ENCODE data around the gene PGBD5.

Gene PGBD5

GRCh38 chr1:230368871-230369270, 57.3 kb downstream of the PGBD5 start:
- Histone ChIP-seq H3K4me3 (ENCODE audit: low read length in 2 of 2) (no peak overlapping the region), H3K36me3 (ENCODE audit: control insufficient read depth in 2 of 2, insufficient read depth in 2 of 2, low read length in 2 of 2) (no peaks in the 10 kb centered on the region), H3K9me3 (ENCODE audit: control insufficient read depth in 2 of 2, low read length in 2 of 2) (no peaks in the 10 kb centered on the region), H3K9ac (ENCODE audit: low read depth in 1 of 2, low read length in 2 of 2) (no peak overlapping the region), H3K27me3 (ENCODE audit: control insufficient read depth in 2 of 2, insufficient read depth in 2 of 2, low read length in 2 of 2) (no peaks in the 10 kb centered on the region), H3K27ac (ENCODE audit: low read depth in 2 of 2, low read length in 2 of 2) (no peak overlapping the region), H3K4me1 (ENCODE audit: control insufficient read depth in 2 of 2, insufficient read depth in 2 of 2, low read length in 2 of 2) (no peaks in the 10 kb centered on the region)

GRCh38 chr1:230368363-230368762, 57.8 kb downstream of the PGBD5 start:
- no peaks in the 10 kb centered on the region for H3K27me3 ChIP-seq (ENCODE audit: control insufficient read depth in 2 of 2, insufficient read depth in 2 of 2, low read length in 2 of 2)
- H3K27ac ChIP-seq (ENCODE audit: low read depth in 2 of 2, low read length in 2 of 2) = no peak overlapping the region

GRCh38 chr1:230366504-230366915, 59.6 kb downstream of the PGBD5 start:
- Histone ChIP-seq H3K36me3 (ENCODE audit: control insufficient read depth in 2 of 2, insufficient read depth in 2 of 2, low read length in 2 of 2) (no peaks in the 10 kb centered on the region), H3K9me3 (ENCODE audit: control insufficient read depth in 2 of 2, low read length in 2 of 2) (no peaks in the 10 kb centered on the region), H3K4me3 (ENCODE audit: low read length in 2 of 2) (no peak overlapping the region), H3K27me3 (ENCODE audit: control insufficient read depth in 2 of 2, insufficient read depth in 2 of 2, low read length in 2 of 2) (no peaks in the 10 kb centered on the region), H3K9ac (ENCODE audit: low read depth in 1 of 2, low read length in 2 of 2) (no peak overlapping the region), H3K4me1 (ENCODE audit: control insufficient read depth in 2 of 2, insufficient read depth in 2 of 2, low read length in 2 of 2) (no peaks in the 10 kb centered on the region), H3K27ac (ENCODE audit: low read depth in 2 of 2, low read length in 2 of 2) (no peak overlapping the region)

More at GRCh38 chr1:230368363-230368762, 57.8 kb downstream of the PGBD5 start:
- no peaks in the 10 kb centered on the region for H3K9me3 ChIP-seq (ENCODE audit: control insufficient read depth in 2 of 2, low read length in 2 of 2)
- no peaks in the 10 kb centered on the region for H3K4me1 ChIP-seq (ENCODE audit: control insufficient read depth in 2 of 2, insufficient read depth in 2 of 2, low read length in 2 of 2)
- H3K36me3 ChIP-seq (ENCODE audit: control insufficient read depth in 2 of 2, insufficient read depth in 2 of 2, low read length in 2 of 2) = no peaks in the 10 kb centered on the region
- H3K4me3 ChIP-seq (ENCODE audit: low read length in 2 of 2) = no peak overlapping the region
- H3K9ac ChIP-seq (ENCODE audit: low read depth in 1 of 2, low read length in 2 of 2) = no peak overlapping the region

DNA sequence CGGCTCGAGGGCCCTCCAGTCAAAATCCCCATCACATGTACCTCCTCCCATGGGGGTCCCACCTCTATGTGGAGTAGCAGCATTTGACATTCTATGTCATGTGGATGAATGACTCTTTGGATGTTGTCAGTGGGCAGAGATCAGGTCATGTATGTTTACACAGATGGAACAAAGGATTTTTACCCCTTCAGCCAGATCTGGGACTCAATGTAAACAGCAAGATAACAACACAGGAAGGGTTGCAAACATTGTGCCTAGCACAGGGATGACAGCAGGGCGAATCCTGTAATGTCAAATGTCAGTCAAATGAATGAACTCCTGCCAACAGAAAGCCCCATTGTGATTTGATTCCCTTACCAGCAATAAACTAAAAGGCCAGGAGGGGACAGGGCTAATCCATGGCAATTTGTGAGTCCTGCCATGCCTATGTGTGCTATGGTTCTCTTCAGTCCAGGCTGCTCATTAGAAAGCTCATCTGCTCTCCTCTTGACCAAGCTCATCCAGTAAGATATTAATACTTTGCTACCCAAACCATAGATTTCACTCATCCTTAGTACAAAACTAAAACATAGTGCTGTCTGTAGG, 60.3 kb downstream of the PGBD5 start:
- Histone ChIP-seq H3K4me3 (ENCODE audit: low read length in 2 of 2) (no peak overlapping the region), H3K9me3 (ENCODE audit: control insufficient read depth in 2 of 2, low read length in 2 of 2) (no peaks in the 10 kb centered on the region), H3K27ac (ENCODE audit: low read depth in 2 of 2, low read length in 2 of 2) (no peak overlapping the region), H3K9ac (ENCODE audit: low read depth in 1 of 2, low read length in 2 of 2) (no peak overlapping the region), H3K4me1 (ENCODE audit: control insufficient read depth in 2 of 2, insufficient read depth in 2 of 2, low read length in 2 of 2) (no peaks in the 10 kb centered on the region), H3K27me3 (ENCODE audit: control insufficient read depth in 2 of 2, insufficient read depth in 2 of 2, low read length in 2 of 2) (no peaks in the 10 kb centered on the region), H3K36me3 (ENCODE audit: control insufficient read depth in 2 of 2, insufficient read depth in 2 of 2, low read length in 2 of 2) (no peaks in the 10 kb centered on the region)

DNA sequence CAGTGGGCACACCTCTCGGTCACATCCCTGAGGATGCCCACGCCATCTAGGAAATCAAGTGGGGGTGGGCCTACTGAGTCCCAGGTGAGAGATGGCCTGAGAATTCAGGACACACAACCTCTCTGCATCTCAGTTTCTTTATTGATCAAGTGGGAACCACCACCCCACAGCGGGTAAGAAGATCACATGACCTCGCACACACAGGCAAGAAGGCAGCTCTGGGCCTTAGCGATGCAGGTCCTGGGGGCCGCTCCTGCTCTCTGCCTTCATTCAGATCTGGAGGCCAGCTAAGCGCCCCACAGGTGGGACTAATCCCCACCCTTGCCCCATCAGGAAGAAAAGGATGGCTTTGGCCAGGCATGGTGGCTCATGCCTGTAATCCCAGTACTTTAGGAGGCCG, 63.2 kb downstream of the PGBD5 start:
- Histone ChIP-seq H3K4me1 (ENCODE audit: control insufficient read depth in 2 of 2, insufficient read depth in 2 of 2, low read length in 2 of 2) (no peaks in the 10 kb centered on the region), H3K27ac (ENCODE audit: low read depth in 2 of 2, low read length in 2 of 2) (no peak overlapping the region), H3K27me3 (ENCODE audit: control insufficient read depth in 2 of 2, insufficient read depth in 2 of 2, low read length in 2 of 2) (no peaks in the 10 kb centered on the region), H3K36me3 (ENCODE audit: control insufficient read depth in 2 of 2, insufficient read depth in 2 of 2, low read length in 2 of 2) (no peaks in the 10 kb centered on the region), H3K4me3 (ENCODE audit: low read length in 2 of 2) (no peak overlapping the region), H3K9ac (ENCODE audit: low read depth in 1 of 2, low read length in 2 of 2) (no peak overlapping the region), H3K9me3 (ENCODE audit: control insufficient read depth in 2 of 2, low read length in 2 of 2) (no peaks in the 10 kb centered on the region)

- Histone ChIP-seq H3K9me3 (ENCODE audit: control insufficient read depth in 2 of 2, low read length in 2 of 2) (no peaks in the 10 kb centered on the region), H3K4me3 (ENCODE audit: low read length in 2 of 2) (no peak overlapping the region), H3K4me1 (ENCODE audit: control insufficient read depth in 2 of 2, insufficient read depth in 2 of 2, low read length in 2 of 2) (no peaks in the 10 kb centered on the region), H3K27me3 (ENCODE audit: control insufficient read depth in 2 of 2, insufficient read depth in 2 of 2, low read length in 2 of 2) (no peaks in the 10 kb centered on the region), H3K9ac (ENCODE audit: low read depth in 1 of 2, low read length in 2 of 2) (no peak overlapping the region), H3K27ac (ENCODE audit: low read depth in 2 of 2, low read length in 2 of 2) (no peak overlapping the region), H3K36me3 (ENCODE audit: control insufficient read depth in 2 of 2, insufficient read depth in 2 of 2, low read length in 2 of 2) (no peaks in the 10 kb centered on the region)
Observed at GRCh38 chr1:230361941-230362340, 64.2 kb downstream of the PGBD5 start.

- no peak overlapping the region for H3K9ac ChIP-seq (ENCODE audit: low read depth in 1 of 2, low read length in 2 of 2)
- no peak overlapping the region for H3K4me3 ChIP-seq (ENCODE audit: low read length in 2 of 2)
- no peaks in the 10 kb centered on the region for H3K27me3 ChIP-seq (ENCODE audit: control insufficient read depth in 2 of 2, insufficient read depth in 2 of 2, low read length in 2 of 2)
- H3K36me3 ChIP-seq (ENCODE audit: control insufficient read depth in 2 of 2, insufficient read depth in 2 of 2, low read length in 2 of 2) = no peaks in the 10 kb centered on the region
- H3K9me3 ChIP-seq (ENCODE audit: control insufficient read depth in 2 of 2, low read length in 2 of 2) = no peaks in the 10 kb centered on the region
- no peak overlapping the region for H3K27ac ChIP-seq (ENCODE audit: low read depth in 2 of 2, low read length in 2 of 2)
- H3K4me1 ChIP-seq (ENCODE audit: control insufficient read depth in 2 of 2, insufficient read depth in 2 of 2, low read length in 2 of 2) = no peaks in the 10 kb centered on the region
Observed at GRCh38 chr1:230359992-230360668, 66.0 kb downstream of the PGBD5 start.

DNA sequence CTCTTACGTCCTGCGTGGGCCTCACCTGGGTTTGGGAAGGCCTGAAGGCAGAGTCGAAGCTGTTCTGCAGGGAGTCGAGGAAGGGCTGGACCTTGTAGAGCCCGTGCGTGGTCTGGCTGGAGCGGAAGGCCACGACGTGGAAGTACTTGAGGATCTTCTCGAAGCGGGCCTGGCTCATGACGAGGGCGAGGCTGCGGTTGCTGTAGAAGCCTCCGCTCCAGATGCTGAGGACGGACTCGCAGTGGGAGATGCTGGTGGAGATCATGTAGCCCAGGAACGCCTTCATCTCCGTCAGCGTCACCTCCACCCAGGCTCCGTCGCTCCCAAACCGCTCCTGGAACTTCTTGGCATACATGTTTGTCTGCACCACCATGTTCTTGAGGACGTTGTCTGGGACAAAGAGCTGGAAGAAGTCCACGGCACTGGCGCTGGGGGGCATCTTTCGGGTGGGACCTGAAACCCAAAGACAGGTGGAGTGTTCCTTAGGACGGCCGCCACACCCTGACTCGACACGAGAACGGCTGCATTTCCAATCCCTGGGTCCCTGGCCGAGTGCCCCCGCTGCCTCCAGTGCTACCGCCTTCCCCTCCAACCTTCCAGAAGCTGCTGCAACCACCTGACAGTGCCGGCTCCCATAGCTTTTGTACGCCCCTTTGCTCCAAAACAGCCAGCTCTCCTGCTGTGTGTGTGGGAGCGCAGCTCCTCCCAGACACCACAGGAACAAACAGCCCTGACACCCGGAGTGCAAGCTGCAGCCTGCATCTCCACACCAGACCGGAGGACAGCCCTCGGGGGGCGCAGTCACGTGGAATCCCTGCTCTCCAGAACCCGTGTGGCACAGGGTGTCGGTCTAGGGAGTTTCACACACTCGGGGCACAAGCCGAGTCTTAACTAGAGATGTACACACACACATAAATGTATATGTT, 69.0 kb downstream of the PGBD5 start:
- Histone ChIP-seq H3K27ac (ENCODE audit: low read depth in 2 of 2, low read length in 2 of 2) (no peak overlapping the region), H3K9ac (ENCODE audit: low read depth in 1 of 2, low read length in 2 of 2) (no peak overlapping the region)

DNA sequence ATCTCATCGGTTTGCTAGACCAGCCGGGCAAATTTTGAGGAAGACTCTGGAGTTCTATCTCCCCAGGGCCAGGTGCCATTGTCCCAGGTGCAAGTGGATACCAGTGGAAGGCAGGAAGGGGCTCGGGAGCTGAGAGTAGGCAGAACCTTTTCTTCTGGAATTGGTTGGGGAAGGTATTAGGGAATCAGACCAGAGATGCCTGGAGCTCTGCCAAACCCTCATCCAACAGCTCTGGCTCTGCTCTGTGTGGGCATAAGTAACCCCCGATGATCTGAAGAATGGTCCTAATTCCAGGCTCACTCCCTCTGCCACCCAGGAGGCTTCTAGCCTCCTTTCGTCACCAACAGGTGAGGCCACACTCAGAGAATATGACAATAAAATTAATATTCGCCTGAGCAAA, 69.9 kb downstream of the PGBD5 start:
- H3K4me3 ChIP-seq (ENCODE audit: low read length in 2 of 2) = no peak overlapping the region
- no peaks in the 10 kb centered on the region for H3K36me3 ChIP-seq (ENCODE audit: control insufficient read depth in 2 of 2, insufficient read depth in 2 of 2, low read length in 2 of 2)
- H3K4me1 ChIP-seq (ENCODE audit: control insufficient read depth in 2 of 2, insufficient read depth in 2 of 2, low read length in 2 of 2) = no peaks in the 10 kb centered on the region
- no peak overlapping the region for H3K9ac ChIP-seq (ENCODE audit: low read depth in 1 of 2, low read length in 2 of 2)
- no peaks in the 10 kb centered on the region for H3K9me3 ChIP-seq (ENCODE audit: control insufficient read depth in 2 of 2, low read length in 2 of 2)
- H3K27ac ChIP-seq (ENCODE audit: low read depth in 2 of 2, low read length in 2 of 2) = no peak overlapping the region
- no peaks in the 10 kb centered on the region for H3K27me3 ChIP-seq (ENCODE audit: control insufficient read depth in 2 of 2, insufficient read depth in 2 of 2, low read length in 2 of 2)

More for the DNA sequence above, 69.0 kb downstream of the PGBD5 start:
- no peaks in the 10 kb centered on the region for H3K9me3 ChIP-seq (ENCODE audit: control insufficient read depth in 2 of 2, low read length in 2 of 2)
- H3K27me3 ChIP-seq (ENCODE audit: control insufficient read depth in 2 of 2, insufficient read depth in 2 of 2, low read length in 2 of 2) = no peaks in the 10 kb centered on the region
- no peaks in the 10 kb centered on the region for H3K4me1 ChIP-seq (ENCODE audit: control insufficient read depth in 2 of 2, insufficient read depth in 2 of 2, low read length in 2 of 2)
- H3K36me3 ChIP-seq (ENCODE audit: control insufficient read depth in 2 of 2, insufficient read depth in 2 of 2, low read length in 2 of 2) = no peaks in the 10 kb centered on the region
- H3K4me3 ChIP-seq (ENCODE audit: low read length in 2 of 2) = no peak overlapping the region

DNA sequence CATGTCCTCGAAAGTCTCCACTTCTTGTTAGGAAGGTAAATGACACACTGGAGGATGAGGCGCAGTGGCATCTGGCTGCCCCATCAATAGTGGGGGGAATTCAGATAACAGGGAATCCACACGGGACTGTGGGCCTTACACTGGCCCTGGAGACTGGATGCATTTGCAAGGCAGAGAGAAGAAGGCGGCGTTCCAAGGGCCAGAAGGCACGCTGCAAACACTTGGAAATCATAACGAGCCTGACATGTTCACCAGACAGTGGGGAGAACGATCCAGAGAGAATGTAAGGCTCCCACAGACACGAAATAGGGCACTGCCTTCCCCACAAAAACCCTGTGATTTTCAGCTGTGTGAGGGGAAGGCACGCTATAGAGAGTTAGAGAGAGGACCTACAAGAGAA, 70.5 kb downstream of the PGBD5 start:
- H3K27me3 ChIP-seq (ENCODE audit: control insufficient read depth in 2 of 2, insufficient read depth in 2 of 2, low read length in 2 of 2) = no peaks in the 10 kb centered on the region
- no peak overlapping the region for H3K27ac ChIP-seq (ENCODE audit: low read depth in 2 of 2, low read length in 2 of 2)
- no peaks in the 10 kb centered on the region for H3K36me3 ChIP-seq (ENCODE audit: control insufficient read depth in 2 of 2, insufficient read depth in 2 of 2, low read length in 2 of 2)
- H3K9me3 ChIP-seq (ENCODE audit: control insufficient read depth in 2 of 2, low read length in 2 of 2) = no peaks in the 10 kb centered on the region
- no peak overlapping the region for H3K4me3 ChIP-seq (ENCODE audit: low read length in 2 of 2)
- H3K4me1 ChIP-seq (ENCODE audit: control insufficient read depth in 2 of 2, insufficient read depth in 2 of 2, low read length in 2 of 2) = no peaks in the 10 kb centered on the region
- no peak overlapping the region for H3K9ac ChIP-seq (ENCODE audit: low read depth in 1 of 2, low read length in 2 of 2)
